GM18502 (cell line): ENCODE results near the gene DGKB.
A peak's percentile ranks its signal among the peaks of the same experiment; 100 is the strongest.

Experiments
- ATAC-seq: cut with Tn5 transposase; IDR thresholded peaks from one replicate; pipeline ENCODE4 v1.9.1; 2021; ENCODE audit warnings: mild to moderate bottlenecking; ENCODE audit not compliant: unreplicated experiment, poor library complexity

DGKB gene

DNA sequence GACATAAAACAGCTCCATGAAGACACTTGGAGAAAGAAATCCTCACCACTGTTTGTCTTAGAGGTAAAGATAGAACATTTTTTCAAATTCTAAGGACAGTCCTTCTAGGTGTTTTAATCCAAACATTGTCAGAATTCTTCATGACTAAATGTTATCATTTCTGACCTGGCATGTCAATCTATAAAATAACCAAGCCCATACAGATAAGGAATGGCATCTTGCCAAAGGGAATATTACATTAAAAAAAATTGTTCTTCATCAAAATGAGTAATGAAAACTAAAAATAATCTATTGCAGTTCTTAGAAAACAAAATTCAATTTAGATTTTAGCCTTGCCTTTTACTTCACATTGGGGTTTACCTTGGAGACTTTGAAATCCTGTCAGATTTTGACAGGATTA lies 33.6 kb downstream of the DGKB start:
- ATAC-seq, result no peak

DNA sequence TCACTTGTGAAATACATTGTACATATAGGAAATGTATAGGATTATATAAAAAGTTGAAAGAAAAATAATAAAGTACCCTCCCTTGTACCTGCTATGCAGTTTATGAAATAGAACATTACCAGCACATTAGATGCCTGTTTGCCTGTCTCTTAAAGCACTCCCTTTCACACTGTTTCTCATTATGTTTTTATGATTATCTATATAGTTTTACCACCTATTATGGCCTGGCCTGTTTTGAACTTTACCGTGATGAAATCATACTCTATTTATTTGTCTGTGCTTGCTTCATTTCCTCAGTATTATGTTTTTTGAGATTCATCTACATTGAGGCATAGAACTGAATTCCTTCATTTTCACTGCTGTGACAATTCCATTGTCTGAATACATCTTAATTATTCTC lies 41.1 kb downstream of the DGKB start:
- ATAC-seq, result no peak

DNA sequence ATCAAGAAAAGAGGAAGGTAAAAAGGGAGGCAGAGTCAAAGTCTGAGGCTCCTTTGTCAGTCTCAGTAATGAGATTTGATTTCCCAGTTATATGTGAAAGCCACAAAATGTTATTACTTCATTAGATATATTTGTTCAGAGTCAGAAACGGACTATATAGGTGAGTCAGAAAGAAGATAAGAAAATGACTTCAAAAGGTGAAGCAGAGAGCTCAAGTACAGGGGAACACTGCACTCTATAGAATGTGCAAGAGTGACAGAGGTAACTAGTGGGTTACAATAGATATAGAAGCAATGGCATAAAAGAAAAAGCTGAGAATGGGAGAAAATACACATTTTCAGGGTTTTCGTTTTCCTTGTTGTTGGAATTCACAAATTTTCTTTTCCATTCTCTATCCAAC lies 43.3 kb downstream of the DGKB start:
- no peak for ATAC-seq

DNA sequence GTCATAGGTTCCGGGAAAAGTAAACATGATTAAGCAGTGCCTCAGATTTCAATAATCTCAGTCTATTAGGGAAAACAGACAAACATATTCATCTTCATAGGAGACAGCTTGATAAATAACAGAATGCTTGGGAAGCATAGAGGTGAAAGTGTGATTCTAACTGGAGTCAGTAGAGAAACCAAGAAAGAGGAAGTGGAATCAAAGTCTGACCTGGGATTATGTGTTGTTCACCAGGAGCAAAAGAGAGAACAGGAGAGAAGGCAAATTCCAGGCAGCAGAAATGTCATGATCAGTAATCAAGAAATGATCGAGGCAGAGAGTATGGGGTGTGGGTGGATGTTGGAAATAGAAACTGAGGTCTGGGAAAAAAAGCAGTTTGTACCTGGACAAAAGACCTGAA lies 43.7 kb downstream of the DGKB start:
- no peak for ATAC-seq

DNA sequence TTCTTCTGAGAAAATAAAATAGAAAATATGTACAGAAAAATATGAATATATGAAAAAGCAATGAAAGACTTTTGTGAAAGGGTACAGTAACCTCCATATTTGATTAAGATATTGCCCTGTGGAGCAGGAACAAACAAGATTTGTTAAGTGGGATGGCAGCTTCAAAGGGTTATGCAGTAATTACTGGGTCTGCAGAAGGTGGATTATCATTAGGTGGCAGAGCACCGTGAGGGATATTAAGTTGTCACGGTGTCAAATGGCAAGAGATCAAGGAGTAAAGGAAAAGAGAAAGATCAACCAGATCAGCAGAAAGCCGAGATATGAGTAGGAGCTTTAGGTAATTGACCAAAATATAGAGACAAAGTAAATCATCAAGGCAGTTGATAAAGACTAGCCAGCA lies 44.1 kb downstream of the DGKB start:
- ATAC-seq, result no peak

DNA sequence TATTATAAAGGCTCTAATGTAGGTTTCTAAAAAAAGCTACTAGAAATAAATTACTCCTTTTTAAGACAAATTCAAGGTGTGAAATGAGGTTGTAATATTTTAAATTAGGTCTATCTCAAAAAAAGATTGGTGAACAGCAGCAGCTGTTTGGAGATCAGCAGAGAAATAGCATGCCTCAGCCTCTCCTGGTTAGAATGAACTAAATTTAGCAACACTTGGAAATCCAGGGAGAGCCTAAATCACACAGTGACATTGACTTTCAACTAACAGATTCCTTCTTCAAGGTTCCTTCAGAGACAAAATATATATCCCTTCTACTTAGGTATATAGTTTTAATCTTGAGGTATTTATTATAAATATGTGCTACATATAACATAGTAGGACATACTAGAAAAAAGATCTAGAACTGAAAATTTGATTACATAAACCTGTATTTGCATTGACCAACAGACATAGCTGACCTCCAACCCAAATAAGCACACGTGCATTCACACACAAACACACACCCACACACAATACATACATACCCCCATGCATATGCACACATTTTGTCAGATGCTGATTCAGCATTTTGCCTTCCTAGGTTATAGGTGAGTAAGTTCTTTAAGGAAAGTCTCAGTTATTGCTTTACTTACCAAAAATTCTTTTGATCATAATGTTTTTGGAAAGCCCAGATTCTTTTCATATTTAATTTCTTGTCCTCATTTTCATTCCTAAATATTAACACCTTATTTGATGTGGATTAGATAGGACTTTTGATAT lies 47.3 kb downstream of the DGKB start:
- no peak for ATAC-seq

DNA sequence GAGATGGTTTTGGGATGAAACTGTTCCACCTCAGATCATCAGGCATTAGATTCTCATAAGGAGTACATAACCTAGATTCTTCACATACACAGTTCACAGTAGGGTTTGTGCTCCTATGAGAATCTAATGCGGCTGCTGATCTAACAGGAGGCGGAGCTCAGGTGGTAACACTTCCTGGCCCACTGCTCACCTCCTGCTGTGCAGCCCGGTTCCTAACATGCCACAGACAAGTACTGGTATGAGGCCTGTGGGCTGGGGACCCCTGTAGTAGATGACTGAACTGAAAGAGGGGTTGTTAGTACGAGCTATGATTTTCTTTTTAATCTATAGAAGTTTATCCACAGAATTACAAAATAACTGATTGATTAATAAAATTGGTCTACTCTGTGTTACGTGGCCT lies 48.1 kb downstream of the DGKB start:
- ATAC-seq, result no peak

DNA sequence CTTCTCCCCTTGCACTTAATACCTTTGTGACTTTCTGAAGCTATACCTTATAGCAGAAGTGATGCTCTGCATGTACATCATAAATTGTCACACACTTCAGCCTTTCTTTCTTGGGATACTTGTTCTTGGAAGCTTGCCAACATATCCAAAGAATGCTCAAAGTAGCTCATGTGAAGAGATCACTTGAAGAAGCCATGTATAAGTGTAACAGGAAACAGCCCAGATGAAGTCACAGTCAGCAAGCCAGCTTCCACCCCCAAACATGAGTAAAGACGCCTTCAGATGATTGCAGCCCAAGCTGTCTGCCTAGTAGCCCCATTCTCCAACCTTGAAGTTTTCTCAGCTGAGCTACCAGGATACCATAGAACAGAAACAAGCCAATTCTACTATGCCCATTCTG lies 50.9 kb downstream of the DGKB start:
- ATAC-seq, result no peak

DNA sequence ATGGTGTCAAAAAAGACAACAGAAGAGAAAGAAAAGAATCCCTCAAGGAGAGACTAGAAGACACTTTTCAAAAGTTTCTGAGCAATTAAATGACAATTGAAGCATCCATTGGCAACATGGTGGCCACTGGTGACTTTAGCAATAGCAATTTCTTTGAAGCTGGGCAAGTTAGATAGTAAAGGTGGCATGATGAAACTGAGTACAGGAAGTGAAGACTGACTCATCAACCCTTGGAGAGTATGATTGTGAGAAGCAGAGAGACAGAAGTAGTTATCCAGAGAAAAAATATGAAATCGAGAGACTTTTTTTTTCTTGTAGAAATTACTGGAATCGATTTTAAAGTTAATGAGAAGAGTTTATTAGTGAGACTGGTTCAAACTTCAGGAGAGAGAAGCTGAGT lies 52.5 kb downstream of the DGKB start:
- ATAC-seq, result no peak

DNA sequence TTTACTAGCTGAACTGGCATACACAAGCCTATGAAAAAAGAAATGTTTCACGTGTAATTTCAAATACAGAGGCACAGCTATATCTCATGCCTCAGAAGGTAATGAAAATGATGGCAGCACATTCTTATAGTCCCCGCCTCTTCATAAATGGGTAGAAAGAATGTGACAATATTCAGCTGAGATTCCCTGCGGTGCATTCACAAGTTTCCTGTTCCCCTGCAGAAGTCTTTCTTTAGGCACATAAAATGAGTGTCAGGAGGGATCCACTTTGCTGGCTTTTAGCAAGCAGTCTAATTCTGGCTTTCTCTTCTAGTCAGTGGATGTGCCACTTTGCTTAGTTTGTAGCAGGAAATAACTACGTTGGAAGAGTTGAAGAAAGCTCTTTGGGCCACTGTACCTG lies 56.1 kb downstream of the DGKB start:
- no peak for ATAC-seq

DNA sequence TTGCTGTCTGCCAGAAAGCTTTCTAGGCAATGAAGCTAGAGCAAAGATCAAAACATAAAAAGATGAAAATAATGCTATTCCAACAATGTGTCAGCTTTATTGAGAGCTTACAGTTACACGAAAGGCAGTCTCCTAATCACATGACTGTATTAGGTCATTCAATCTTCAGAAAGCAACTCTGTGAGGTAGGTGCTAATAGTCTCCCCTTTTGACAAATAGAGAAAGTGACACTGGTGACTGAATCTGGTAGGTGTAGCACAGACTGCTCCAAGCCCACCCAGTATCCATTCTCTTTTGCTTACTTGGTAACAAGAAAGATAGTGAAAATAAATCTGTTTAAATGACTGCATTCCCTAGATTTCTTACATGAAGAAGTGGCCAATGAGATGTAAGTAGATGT lies 58.8 kb downstream of the DGKB start:
- ATAC-seq, result no peak

DNA sequence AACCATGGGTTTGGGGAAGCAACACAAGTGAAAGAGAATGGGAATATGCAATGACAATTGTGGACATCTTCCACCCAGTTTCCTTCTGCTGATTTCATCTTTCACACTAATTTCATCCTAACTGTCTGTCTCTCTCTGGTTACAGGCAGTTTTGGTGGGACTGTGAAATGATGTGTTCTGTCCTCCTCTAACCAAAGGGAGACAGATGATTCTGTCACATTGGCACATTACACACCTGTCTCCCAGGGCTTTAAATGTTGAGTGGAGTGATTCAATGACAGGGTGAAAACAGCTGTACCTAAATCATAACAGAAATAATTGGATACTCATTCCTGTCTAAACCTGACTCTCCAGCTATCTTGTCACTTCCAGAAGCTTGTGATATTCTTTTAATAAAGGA lies 60.0 kb downstream of the DGKB start:
- no peak for ATAC-seq

DNA sequence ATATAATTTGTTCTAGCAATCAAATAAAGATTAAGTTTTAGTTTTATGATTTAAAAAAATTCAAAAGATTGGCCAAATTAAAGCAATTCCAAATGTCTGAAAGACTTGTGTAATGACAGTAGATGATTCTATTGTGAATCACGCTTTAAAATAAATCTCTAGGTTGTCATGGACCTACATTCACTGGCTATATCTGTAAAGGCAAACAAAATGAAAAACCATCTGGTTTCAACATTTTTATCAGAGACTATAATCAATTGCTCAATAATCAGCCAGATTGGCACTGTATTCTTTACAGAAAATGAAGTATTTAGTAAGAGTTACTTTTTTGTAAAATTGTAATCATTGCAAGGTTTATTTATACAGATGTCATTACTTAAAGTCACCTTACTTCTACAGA lies 60.7 kb downstream of the DGKB start:
- no peak for ATAC-seq

DNA sequence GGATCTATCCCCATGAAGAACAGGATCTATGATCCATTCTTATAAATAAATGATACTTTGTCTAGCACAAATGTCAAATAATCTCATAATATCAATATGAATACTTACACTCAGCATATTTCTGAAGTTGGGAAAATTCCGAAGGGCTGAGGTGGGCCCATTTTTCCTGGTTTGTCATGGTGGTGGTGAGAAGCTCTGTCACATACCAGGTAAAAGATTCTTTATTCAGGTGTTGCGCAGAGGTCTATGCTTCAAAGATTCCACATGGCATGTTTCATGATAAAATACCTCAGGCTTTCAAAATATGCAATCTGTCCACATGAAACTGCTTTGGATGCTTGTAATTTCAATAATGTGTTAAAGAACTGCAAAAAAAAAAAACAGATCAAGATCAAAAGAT lies 61.5 kb downstream of the DGKB start:
- ATAC-seq, result no peak

DNA sequence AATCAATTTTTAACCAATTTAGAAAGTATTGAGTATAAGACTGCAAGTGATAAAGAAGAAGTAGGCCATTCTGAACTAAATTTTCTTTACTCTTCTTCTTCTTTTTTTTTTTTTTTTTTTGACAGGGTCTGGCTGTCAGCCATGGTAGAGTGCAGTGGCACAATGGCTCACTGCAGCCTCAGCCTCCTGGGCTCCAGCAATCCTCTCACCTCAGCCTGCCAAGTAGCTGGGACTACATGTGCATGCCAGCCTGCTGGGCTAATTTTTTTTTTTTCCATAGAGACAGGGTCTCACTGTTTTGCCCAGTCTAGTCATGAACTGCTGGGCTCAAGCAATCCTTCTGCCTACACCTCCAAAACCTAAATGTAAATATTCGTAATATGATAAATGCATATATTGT lies 63.2 kb downstream of the DGKB start:
- ATAC-seq, result no peak

DNA sequence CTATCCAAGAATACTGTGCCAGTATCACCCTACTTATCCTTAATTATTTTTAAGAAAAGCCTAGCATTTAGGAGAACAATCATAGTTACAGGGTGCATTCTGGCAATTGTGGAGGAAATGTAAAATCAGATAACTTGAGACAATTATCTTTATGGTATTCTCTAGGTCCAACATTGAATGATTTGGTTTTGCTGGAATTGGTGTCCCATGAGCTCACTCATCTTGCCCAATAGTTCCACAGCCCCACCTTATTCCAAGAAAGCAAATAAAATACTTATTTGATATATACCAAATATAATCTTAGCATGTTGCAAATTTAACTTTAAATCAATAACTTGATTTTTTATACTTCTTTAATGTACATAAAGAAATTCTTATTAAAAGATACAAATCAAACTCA lies 65.3 kb downstream of the DGKB start:
- no peak for ATAC-seq

DNA sequence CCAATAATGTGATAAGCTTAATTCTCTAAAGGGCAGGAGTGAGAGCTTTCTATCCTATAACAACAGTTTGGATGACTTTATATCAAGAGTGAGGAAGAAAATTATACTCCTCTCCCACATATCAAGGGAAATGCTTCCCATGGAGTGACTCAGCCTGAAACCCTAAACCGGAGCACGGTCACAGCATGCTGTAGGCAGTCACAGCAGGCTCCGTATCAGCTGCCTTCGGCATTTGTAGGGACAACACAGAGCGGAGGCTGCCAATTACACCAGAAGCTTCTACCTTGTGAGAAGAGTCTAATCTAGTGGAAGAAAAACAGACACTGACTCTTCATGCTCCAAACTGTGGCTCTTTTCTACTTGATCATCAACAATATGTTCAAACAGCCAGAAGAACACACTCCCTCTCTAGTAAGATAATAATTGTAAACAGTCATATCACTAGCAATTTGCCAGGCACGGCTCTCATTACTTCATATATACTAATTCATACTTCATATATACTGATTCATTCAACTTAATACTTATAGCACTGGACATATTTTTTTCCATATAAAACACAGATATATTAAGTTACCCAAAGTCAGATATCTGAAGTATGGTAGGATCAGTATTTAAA lies 65.9 kb downstream of the DGKB start:
- ATAC-seq, result no peak

DNA sequence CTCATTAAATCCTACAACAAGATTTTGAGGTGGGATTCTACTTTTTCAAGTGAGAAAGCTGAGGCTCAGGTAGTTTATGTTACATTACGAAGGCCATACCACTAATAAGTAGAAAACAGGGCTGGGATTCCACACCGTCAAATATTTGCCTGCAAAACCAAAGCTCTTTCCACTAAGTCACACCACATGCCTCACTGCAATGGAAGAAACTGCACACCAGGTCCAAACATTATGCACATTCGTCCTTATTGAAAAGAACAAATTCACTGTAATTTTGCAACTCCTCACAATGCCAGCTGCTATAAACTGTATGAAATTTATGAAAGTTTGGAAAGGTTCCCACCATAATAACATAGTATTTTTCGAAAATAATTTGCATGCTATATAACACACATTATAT lies 66.5 kb downstream of the DGKB start:
- ATAC-seq, result no peak

DNA sequence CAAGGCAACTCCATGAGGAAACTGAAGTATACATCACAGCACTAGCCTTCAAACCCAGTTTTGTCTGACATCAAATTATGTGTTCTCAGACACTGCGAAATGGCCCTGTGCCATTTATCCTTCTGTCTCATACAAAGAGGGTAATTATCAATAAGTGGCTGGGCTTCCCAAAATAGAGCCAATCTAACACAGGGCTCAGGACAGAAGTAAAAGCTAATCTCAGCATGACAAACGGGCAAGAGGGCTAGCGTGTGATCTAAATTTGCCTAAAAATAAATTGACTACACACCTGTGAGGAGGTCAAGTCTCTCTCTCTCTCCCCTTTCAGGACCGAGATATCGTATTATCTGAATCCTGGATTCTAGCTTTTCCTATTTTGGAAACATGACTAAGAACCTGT lies 67.2 kb downstream of the DGKB start:
- ATAC-seq, result no peak

DNA sequence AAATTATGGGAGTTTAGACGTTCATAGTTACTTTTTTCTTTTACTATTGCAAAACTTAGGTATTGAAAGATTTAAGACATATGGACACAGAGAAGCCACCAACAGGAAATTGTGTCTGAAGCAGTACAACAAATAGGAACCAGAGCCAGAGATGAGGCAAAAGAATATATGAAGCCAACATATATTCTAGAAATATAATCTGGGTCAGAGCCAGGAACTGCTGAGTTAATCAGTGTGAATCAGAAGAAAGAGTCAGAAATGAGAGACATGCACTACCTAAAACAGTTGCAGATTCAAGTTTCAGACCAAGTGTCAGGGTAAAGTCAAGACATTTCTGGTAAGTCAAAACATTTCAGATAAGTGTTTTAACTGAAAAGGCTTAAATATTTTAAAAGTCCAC lies 67.7 kb downstream of the DGKB start:
- no peak for ATAC-seq

DNA sequence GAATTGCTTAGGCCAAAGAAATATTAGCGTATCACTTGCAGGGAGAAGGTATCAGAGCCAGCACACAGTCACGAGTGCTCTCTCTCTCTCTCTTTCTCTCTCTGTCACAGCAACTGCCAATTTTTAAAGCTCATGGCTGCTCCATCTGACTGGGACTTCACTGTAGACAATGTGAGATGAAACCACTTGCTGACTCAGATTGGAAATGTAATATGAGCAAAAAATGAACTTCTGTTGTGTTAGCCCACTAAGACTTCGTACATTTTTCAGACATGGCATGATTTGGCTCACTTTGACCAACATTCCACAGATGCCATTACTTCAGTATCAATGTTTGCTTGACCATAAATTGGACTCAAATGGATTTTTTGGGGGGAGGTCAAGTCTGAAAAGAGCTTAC lies 68.1 kb downstream of the DGKB start:
- peak; percentile 62 for ATAC-seq

DNA sequence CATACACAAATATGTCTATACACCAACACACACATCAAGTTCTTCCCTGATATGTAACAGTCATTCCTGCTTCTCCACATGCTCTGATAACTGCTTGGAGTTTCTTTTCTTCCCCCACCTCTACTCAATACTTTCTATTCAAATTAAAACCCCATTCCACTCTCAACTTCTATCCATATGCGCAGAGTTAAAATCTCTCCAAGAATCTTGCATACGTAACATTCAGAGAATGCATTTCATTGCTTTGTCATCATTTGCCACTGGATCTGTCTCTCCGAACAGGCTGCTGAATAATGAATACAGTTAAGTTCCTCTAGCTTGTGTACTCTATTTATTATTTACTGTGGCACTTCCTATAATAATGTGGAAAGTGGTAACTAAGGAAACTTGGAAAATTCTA lies 68.8 kb downstream of the DGKB start:
- no peak for ATAC-seq
